RPMI8226 (cell line): ENCODE data around the gene NGFR.

Experiments
- DNase-seq: peaks from one replicate; pipeline ENCODE4 v3.0.0-alpha.2; 2015

NGFR gene

GRCh38 chr17:49469831-49470810, 25.0 kb upstream of the NGFR start:
- no peak for DNase-seq

DNA sequence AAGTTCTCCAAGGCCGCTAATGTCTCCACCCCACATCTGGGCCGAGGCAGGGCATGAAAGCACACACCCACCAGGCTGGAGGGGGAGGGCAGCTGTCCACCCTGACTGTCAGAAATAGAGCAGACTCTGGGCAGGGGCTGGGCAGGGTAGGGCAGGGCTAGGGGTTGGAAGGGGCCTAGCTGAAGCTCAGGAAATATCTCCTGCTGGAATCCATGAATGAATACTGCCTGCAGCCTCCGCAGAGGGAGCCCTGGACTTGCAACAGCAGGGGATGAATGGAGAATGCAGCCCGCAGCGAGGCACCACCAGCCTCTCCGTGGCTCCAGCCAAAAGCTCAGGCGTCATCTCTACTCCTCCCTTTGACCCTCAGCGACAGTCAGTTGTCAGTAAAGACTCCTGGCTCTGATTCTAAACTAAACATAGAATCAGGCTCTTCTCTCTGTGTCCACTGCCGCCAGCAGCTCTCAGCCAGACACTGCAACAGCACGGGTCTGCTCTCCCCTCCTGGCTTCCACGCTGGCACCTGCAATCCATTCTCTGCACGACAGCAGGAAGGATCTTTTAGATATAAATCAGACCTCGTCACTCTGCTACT, 23.9 kb upstream of the NGFR start:
- DNase-seq = no peak

- DNase-seq = no peak
These were observed 23.3 kb upstream of the NGFR start for GRCh38 chr17:49471769-49472168.

GRCh38 chr17:49472527-49472926, 22.6 kb upstream of the NGFR start:
- DNase-seq = no peak

- DNase-seq = no peak
These were observed 21.0 kb upstream of the NGFR start for GRCh38 chr17:49473900-49474751.

- DNase-seq = no peak
These were observed 17.4 kb upstream of the NGFR start for GRCh38 chr17:49477709-49478108.

- no peak for DNase-seq
These were observed 14.1 kb upstream of the NGFR start for GRCh38 chr17:49480836-49481615.

- no peak for DNase-seq
These were observed 12.8 kb upstream of the NGFR start for GRCh38 chr17:49482144-49482817.

- DNase-seq = no peak
These were observed 11.2 kb upstream of the NGFR start for GRCh38 chr17:49483599-49484509.

DNA sequence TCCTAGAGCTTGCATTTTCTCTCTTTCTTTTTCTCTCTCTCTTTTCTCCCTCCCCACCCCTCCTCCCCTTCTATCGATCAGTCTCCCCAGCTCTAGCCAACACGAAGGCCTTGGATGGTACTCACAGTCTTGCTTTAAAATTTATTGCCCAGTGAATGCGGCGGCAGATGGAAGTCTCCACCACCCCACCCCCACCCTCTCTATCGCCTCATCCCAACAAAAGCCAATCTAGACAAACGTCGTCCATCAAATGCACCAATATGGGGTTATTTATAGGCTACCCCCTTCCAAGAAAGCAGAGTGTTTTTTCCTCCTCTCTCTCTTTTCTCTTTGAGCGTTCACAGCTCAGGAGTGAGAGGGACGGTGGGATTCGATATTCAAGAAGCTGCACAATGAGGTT, 10.5 kb upstream of the NGFR start:
- no peak for DNase-seq

DNA sequence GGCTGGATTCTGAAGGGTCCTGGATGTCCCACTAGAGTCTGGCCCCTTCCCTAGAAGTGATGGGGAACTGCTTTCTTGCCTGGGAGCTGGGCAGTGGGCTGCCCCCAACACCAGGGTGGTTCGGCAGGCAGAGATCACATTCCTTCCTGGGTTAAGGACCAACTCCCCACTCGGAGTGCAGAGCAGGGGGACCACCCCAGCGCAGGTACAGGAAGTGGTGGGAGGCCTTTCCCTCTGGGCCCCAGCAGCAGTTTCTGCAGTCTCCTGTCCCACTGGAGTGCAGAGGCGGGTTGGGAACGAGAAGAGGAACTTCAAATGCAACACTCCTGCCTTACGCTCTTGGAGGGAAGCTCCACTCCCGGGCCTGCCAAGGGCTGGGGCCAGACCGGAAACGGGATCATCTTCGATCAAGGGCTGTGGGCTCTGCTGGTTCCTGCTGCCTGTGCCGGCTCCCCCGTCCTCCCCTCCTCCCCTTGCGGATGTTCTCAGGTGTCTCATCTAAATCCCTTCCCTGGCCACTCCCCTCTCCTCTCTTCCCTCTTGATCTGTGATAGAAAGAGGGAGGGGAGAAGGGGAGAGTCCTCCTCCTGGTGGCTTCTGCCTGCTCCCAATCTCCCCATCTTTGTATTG, 9.0 kb upstream of the NGFR start:
- DNase-seq = no peak

DNA sequence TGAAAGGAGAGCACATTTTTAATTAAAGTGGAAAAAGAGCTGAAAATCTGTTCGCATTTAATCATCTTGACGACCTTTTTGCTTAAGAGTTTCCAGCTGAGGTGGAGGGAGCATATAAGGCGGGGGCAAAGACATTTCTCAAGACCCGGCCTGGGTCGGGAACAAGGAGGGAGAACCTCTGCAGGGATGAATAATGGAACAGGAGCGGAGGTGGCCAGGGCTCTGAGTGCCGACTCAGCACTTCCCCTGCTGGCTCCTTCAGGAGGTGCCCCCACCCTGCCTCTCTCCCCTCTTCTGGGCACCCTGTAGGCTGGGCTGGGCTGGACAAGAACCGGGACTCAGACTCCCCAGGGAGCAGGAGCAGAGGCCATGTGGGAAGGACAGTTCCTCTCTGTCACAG, 7.9 kb upstream of the NGFR start:
- no peak for DNase-seq

DNA sequence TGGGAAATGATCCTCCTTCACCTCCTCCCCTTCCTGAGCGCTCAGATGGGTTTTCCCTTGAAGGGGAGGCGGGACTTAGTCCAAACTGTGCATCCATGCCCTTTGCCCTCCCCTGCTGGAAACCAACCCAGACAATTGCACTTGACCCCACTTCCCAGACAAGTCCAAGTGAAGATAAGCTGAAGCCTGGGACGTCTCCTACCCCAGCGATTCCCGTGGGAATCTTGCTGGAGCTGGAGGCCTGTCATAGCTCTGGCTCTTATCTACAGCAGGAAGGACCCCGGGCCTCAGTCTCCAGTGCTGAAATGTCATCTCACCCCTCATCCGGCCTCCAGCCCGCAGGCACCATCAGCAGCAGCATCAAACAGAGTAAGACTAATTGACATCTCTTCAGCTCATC, 6.5 kb upstream of the NGFR start:
- DNase-seq = no peak

DNA sequence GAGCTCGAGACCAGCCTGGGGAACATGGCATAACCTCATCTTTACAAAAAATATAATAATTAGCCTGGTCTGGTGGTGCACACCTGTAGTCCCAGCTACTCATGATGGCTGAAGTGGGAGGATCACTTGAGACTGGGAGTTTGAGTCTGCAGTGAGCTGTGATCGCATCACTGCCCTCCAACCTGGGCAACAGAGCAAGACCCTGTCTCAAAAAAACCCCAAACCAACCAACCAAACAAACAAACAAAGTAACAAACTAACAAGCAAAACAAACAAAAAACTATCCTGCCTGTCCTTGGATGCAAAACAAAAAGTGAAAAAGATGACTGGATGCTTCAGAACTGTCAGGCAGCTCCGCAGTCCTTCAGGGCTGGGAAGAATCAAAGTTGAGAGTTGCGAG, 5.7 kb upstream of the NGFR start:
- DNase-seq = no peak

GRCh38 chr17:49490276-49490675, 4.8 kb upstream of the NGFR start:
- DNase-seq = peak; percentile 57

DNA sequence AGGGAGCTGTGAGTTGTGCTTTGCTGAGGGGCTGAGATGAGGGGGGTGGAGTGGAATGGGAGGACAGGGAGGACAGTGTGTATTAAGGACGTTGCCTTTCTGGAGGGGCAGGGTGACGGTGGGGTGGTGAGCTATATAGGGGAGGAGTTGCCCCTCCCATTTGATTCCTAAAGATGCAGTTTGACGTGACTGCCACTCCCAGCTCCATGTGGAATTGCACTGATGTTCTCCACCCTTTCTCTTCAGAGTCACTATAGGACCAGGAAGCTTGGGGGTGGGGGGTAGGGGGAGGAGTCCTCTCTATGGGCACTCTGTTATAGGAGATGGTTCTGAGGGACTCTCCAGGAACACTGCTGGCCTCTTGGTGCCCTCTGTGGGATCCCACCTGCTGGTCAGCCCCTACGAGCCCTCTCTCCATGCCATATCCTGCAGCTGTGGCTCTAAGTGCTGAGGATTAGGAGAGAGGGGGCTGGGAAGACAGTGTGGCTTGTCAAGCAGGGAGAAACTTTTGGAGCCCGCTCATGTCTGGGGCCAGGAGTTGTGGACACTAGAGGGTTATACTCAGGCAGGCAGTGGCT, 3.8 kb upstream of the NGFR start:
- no peak for DNase-seq

DNA sequence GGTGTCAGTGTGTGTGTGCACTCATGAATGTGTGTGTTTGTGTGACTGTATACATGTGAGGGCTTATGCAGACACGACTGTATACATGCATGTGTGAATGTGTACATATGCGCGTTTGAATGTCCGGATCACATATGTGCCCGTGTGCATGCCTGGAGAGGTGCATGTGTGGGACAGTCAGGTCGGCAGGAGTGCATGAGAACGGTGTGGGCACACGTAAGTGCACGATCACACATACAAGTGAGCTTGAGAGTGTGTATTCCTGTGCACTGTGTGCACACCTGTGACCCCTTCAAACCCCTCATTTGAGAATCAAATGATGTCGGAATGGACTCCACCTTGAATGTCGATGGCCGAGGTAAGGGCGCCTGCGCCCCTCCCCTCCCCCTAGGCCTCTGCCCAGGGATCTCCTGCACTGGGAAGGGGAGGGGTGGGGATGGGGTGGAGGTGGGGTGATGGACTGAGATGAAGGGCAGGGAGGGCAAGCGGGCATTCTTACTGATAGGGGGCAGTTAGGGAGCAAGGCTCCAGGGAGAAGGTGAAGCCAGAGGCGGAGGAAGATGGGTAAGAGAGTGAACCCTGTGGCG, 601 bp upstream of the NGFR start:
- DNase-seq = no peak

DNA sequence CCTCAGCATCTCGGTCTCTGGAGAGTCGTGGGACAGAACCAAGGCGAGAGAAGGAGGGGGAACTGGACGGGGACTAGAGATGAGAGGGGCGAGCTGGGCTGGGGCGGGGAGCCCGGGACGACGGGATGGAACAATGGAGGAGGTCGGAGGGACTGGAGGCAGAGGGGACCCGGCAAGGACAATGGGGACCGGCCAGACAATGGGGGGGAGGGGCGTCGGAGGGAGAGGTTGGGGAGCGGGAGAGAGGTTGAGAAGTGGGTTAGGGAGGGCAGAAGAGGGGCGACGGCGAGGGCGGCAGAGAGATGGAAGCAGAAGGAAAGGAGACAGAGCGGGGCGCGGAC, 719 bp downstream of the NGFR start:
- DNase-seq = no peak

GRCh38 chr17:49496183-49496866, 1.2 kb downstream of the NGFR start:
- DNase-seq = peak; percentile 61
